Thyroid gland (tissue), 4 donors: Measurements from ENCODE around the gene COL4A1. TPM values are rescaled to one million over a fixed set of nuclear protein-coding genes. Genes with fewer than 3 reads are reported as not detected.

Source experiments
- DNase-seq, 2 donors: peaks; one replicate each; pipeline ENCODE4 v3.0.0-alpha.2; 2019
- H3K27ac ChIP-seq, 3 donors: fragments of 200-600 bp; sonication (generic); 1 replicate in 2 of 3; 2 replicates in 1 of 3; pipeline ENCODE4 v1.5.1; 2016 to 2019; ENCODE audit warnings: mild to moderate bottlenecking in 1 of 3, moderate library complexity in 1 of 3
- H3K27me3 ChIP-seq: fragments of 200-600 bp; sonication (generic); one replicate; pipeline ENCODE4 v1.5.1; 2019
- H3K36me3 ChIP-seq, 2 donors: fragments of 200-600 bp; sonication (generic); one replicate each; pipeline ENCODE4 v1.5.1; 2016 to 2019
- H3K4me1 ChIP-seq, 2 donors: fragments of 200-600 bp; sonication (generic); one replicate each; pipeline ENCODE4 v1.5.1; 2017 to 2019
- H3K4me3 ChIP-seq, 3 donors: fragments of 200-600 bp; sonication (generic); replicated peaks in 1 of 3; 1 replicate in 2 of 3; 2 replicates in 1 of 3; pipeline ENCODE4 v1.5.1; 2016; ENCODE audit warnings: mild to moderate bottlenecking in 1 of 3
- H3K9me3 ChIP-seq: fragments of 200-600 bp; sonication (generic); one replicate; pipeline ENCODE4 v1.5.1; 2017
- POLR2A ChIP-seq, 2 donors: fragments of 450-650 bp; IDR thresholded peaks; one replicate each; pipeline ENCODE4 v1.6.1; 2017; ENCODE audit warnings: antibody characterized with exemption in 2 of 2, mild to moderate bottlenecking in 2 of 2, moderate library complexity in 1 of 2
- WGBS, 2 donors: methylation state at CpG; one replicate each; pipeline ENCODE4 v1.1.5; 2017; 5-methylcytosine and 5-hydroxymethylcytosine counted together
- intact Hi-C: fragments of 100-400 bp; cut with DNase I; formaldehyde crosslinking; loops from one replicate; pipeline ENCODE4 v1.15.1; 2023
- total RNA-seq, 4 donors: library from RNA; depleted of rRNA; stranded (reverse); fragments of >200 nt; gene quantifications; one replicate each; pipeline ENCODE4 v1.2.3, GENCODE V29; 2016
- TF ChIP-seq, protein P1 (sequence below), 6 experiments: fragments of 200-600 bp in 3 of 6; fragments of 450-650 bp in 3 of 6; sonication (generic) in 3 of 6; IDR thresholded peaks; one replicate each; pipeline ENCODE4 v1.5.1; 2016 to 2019; ENCODE audit warnings: antibody characterized with exemption in 6 of 6, mild to moderate bottlenecking in 2 of 6, inconsistent platforms in 1 of 6, moderate library complexity in 1 of 6

Gene COL4A1
- total RNA-seq, 4 donors from 2014 or later: 71.3 to 161 (median 112) TPM

GRCh38 chr13:110179116-110179856 is 127.7 kb downstream of the COL4A1 start:
- WGBS, 2 donors: 92 to 93% methylated on average over 16 of the region's 16 CpGs
- Histone ChIP-seq H3K4me3 (no peak overlapping the region), H3K9me3 (no peaks in the 10 kb centered on the region), H3K36me3 (peaks cover 62 to 90% of the 10 kb centered on the region in 2 donors), H3K27ac (no peak overlapping the region), H3K27me3 (no peaks in the 10 kb centered on the region), H3K4me1 (no peaks in the 10 kb centered on the region)
- no peak for DNase-seq
- intact Hi-C loops: no loop called here
- no peak for TF ChIP-seq POLR2A (IDR thresholded peaks at IDR 0.05)
- TF ChIP-seq, protein P1, sequence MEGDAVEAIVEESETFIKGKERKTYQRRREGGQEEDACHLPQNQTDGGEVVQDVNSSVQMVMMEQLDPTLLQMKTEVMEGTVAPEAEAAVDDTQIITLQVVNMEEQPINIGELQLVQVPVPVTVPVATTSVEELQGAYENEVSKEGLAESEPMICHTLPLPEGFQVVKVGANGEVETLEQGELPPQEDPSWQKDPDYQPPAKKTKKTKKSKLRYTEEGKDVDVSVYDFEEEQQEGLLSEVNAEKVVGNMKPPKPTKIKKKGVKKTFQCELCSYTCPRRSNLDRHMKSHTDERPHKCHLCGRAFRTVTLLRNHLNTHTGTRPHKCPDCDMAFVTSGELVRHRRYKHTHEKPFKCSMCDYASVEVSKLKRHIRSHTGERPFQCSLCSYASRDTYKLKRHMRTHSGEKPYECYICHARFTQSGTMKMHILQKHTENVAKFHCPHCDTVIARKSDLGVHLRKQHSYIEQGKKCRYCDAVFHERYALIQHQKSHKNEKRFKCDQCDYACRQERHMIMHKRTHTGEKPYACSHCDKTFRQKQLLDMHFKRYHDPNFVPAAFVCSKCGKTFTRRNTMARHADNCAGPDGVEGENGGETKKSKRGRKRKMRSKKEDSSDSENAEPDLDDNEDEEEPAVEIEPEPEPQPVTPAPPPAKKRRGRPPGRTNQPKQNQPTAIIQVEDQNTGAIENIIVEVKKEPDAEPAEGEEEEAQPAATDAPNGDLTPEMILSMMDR (IDR thresholded peaks at IDR 0.05): no peak

- Histone ChIP-seq H3K27me3 (no peaks in the 10 kb centered on the region), H3K36me3 (peaks cover 65 to 90% of the 10 kb centered on the region in 2 donors), H3K9me3 (no peaks in the 10 kb centered on the region), H3K4me1 (no peaks in the 10 kb centered on the region), H3K4me3 (no peak overlapping the region), H3K27ac (no peak overlapping the region)
- WGBS, 2 donors: 97 to 99% methylated on average over 8 of the region's 8 CpGs
- DNase-seq: no peak
- no peak for TF ChIP-seq POLR2A (IDR thresholded peaks at IDR 0.05)
- TF ChIP-seq, protein P1 (IDR thresholded peaks at IDR 0.05): no peak
- intact Hi-C loops: no loop called here
Observed at GRCh38 chr13:110177790-110178189, 129.2 kb downstream of the COL4A1 start.

GRCh38 chr13:110176431-110176830 is 130.5 kb downstream of the COL4A1 start:
- no peak overlapping the region for H3K27ac ChIP-seq
- H3K4me3 ChIP-seq: no peak overlapping the region
- TF ChIP-seq, protein P1 (IDR thresholded peaks at IDR 0.05): no peak
- TF ChIP-seq POLR2A (IDR thresholded peaks at IDR 0.05): no peak
- no peaks in the 10 kb centered on the region for H3K4me1 ChIP-seq
- DNase-seq: no peak
- H3K9me3 ChIP-seq: no peaks in the 10 kb centered on the region
- 98% methylated on average over 6 to 7 of the region's 7 CpGs for WGBS, 2 donors
- H3K27me3 ChIP-seq: no peaks in the 10 kb centered on the region
- H3K36me3 ChIP-seq: peaks cover 66 to 90% of the 10 kb centered on the region in 2 donors
- intact Hi-C loops: no loop called here

DNA sequence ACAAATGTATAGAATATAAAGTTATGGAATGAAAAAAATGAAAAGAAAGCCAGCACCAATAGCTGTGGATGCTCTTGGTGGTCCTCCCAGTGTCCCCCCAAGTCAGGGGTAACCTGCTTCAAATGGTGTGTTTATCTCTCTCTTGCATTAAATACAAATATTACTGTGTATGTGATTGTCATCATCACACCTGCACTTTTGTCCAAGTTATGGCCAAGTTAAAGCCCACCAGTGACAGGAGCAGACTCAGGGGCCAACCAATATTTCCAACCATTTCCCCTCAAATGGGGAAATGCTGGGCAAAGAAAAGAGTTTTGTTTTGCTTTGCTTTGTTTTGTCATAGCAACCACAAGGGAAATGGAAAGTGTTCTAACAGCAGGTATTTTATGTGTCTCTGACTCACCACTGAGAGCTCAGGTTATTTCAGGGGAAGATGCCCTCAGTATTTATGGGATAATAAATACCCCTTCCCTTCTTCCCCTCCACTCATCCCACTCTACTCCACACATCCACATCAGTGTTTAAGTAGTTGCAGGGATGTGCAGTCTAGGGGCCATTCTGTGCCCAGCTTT is 133.6 kb downstream of the COL4A1 start:
- no peak for DNase-seq

More for the DNA sequence above, 133.6 kb downstream of the COL4A1 start:
- intact Hi-C loops: no loop called here
- Histone ChIP-seq H3K4me1 (no peaks in the 10 kb centered on the region), H3K4me3 (no peak overlapping the region), H3K36me3 (peaks cover 52 to 81% of the 10 kb centered on the region in 2 donors), H3K27ac (no peak overlapping the region), H3K27me3 (no peaks in the 10 kb centered on the region), H3K9me3 (no peaks in the 10 kb centered on the region)
- TF ChIP-seq, protein P1 (IDR thresholded peaks at IDR 0.05): no peak
- no peak for TF ChIP-seq POLR2A (IDR thresholded peaks at IDR 0.05)
